Naive B cell (primary cell): ENCODE data around the gene KLK5. TPM values are rescaled to one million over a fixed set of nuclear protein-coding genes. Genes with fewer than 3 reads are reported as not detected.

ENCODE experiments used
- ATAC-seq, 2 donors: fragments of 150-1000 bp; cut with Tn5 transposase; 2 replicates each; pipeline ENCODE4 v1.10.0; 2021; ENCODE audit warnings: low read depth in 2 of 2, mild to moderate bottlenecking in 2 of 2, moderate library complexity in 2 of 2
- DNase-seq: peaks from one replicate; pipeline ENCODE4 v3.0.0; 2022
- H3K27ac Mint-ChIP-seq, 6 donors: one replicate each; pipeline ENCODE4 v1.8.0; 2020 to 2022; ENCODE audit warnings: mild to moderate bottlenecking in 6 of 6, mixed read lengths in 6 of 6, moderate library complexity in 5 of 6, inconsistent platforms in 2 of 6
- H3K27me3 Mint-ChIP-seq, 3 donors: one replicate each; pipeline ENCODE4 v1.8.0; 2021 to 2022; ENCODE audit warnings: mixed read lengths in 3 of 3, mild to moderate bottlenecking in 1 of 3
- H3K36me3 Mint-ChIP-seq, 2 donors: one replicate each; pipeline ENCODE4 v1.8.0; 2020 to 2022; ENCODE audit warnings: mixed read lengths in 2 of 2, inconsistent platforms in 1 of 2, mild to moderate bottlenecking in 1 of 2
- H3K4me1 Mint-ChIP-seq, 3 donors: one replicate each; pipeline ENCODE4 v1.8.0; 2020 to 2022; ENCODE audit warnings: mixed read lengths in 3 of 3, inconsistent platforms in 1 of 3, mild to moderate bottlenecking in 1 of 3, moderate library complexity in 1 of 3
- H3K4me3 Mint-ChIP-seq, 8 donors: one replicate each; pipeline ENCODE4 v1.8.0; 2020 to 2022; ENCODE audit warnings: mild to moderate bottlenecking in 8 of 8, mixed read lengths in 8 of 8, moderate library complexity in 8 of 8, inconsistent platforms in 2 of 8
- H3K9me3 Mint-ChIP-seq, 7 donors: one replicate each; pipeline ENCODE4 v1.8.0; 2020 to 2022; ENCODE audit warnings: mixed read lengths in 7 of 7, mild to moderate bottlenecking in 5 of 7, inconsistent platforms in 2 of 7, moderate library complexity in 1 of 7
- polyA plus RNA-seq, 6 donors: library from polyadenylated mRNA; unstranded; fragments of 300-500 nt; fragmentation: Illumina TruSeq; gene quantifications; one replicate each; pipeline ENCODE4 v1.2.3, GENCODE V29; 2021; ENCODE audit warnings: low read depth in 6 of 6

Gene KLK5
- polyA plus RNA-seq, 6 donors from 2014 or later = not detected

GRCh38 chr19:50963381-50963780 is 10.5 kb upstream of the KLK5 start:
- H3K36me3 Mint-ChIP-seq = peaks cover 0 to 52% of the 10 kb centered on the region in 2 donors
- peaks cover 0 to 4% (median 0%) of the 10 kb centered on the region in 3 donors for H3K4me1 Mint-ChIP-seq
- peaks cover 23 to 67% (median 47%) of the 10 kb centered on the region in 3 donors for H3K27me3 Mint-ChIP-seq
- peaks cover 12 to 39% (median 26%) of the 10 kb centered on the region in 7 donors for H3K9me3 Mint-ChIP-seq
- DNase-seq (no peak), ATAC-seq (no peak)
- H3K27ac Mint-ChIP-seq = peak overlapping the region in 1 of 6 donors; percentile 88
- H3K4me3 Mint-ChIP-seq = no peak overlapping the region

- DNase-seq (no peak), ATAC-seq (no peak)
- Mint-ChIP-seq H3K4me3 (no peak overlapping the region), H3K4me1 (peaks cover 0 to 4% (median 0%) of the 10 kb centered on the region in 3 donors), H3K9me3 (peaks cover 12 to 36% (median 26%) of the 10 kb centered on the region in 7 donors), H3K27me3 (peaks cover 27 to 65% (median 48%) of the 10 kb centered on the region in 3 donors), H3K27ac (peak overlapping the region in 1 of 6 donors; percentile 72), H3K36me3 (peaks cover 0 to 45% of the 10 kb centered on the region in 2 donors)
Observed at GRCh38 chr19:50962245-50962644, 9.4 kb upstream of the KLK5 start.

GRCh38 chr19:50959731-50960500 is 7.1 kb upstream of the KLK5 start:
- H3K4me3 Mint-ChIP-seq = no peak overlapping the region
- peaks cover 23 to 61% (median 38%) of the 10 kb centered on the region in 3 donors for H3K27me3 Mint-ChIP-seq
- DNase-seq = no peak
- no peak for ATAC-seq
- peaks cover 12 to 36% (median 24%) of the 10 kb centered on the region in 7 donors for H3K9me3 Mint-ChIP-seq
- peaks cover 0 to 4% (median 0%) of the 10 kb centered on the region in 3 donors for H3K4me1 Mint-ChIP-seq
- H3K36me3 Mint-ChIP-seq = peaks cover 0 to 40% of the 10 kb centered on the region in 2 donors
- H3K27ac Mint-ChIP-seq = no peak overlapping the region

- peaks cover 4 to 25% of the 10 kb centered on the region in 2 donors for H3K36me3 Mint-ChIP-seq
- H3K4me3 Mint-ChIP-seq = no peak overlapping the region
- H3K27ac Mint-ChIP-seq = no peak overlapping the region
- peaks cover 23 to 63% (median 39%) of the 10 kb centered on the region in 3 donors for H3K27me3 Mint-ChIP-seq
- DNase-seq (no peak), ATAC-seq (no peak)
- H3K4me1 Mint-ChIP-seq = peaks cover 0 to 9% (median 0%) of the 10 kb centered on the region in 3 donors
- H3K9me3 Mint-ChIP-seq = peaks cover 6 to 23% (median 14%) of the 10 kb centered on the region in 7 donors
Observed at GRCh38 chr19:50957587-50957986, 4.7 kb upstream of the KLK5 start.

- DNase-seq = no peak
- peaks cover 7 to 18% (median 9%) of the 10 kb centered on the region in 7 donors for H3K9me3 Mint-ChIP-seq
- H3K27ac Mint-ChIP-seq = no peak overlapping the region
- H3K4me1 Mint-ChIP-seq = peaks cover 0 to 4% (median 0%) of the 10 kb centered on the region in 3 donors
- H3K27me3 Mint-ChIP-seq = peaks cover 14 to 66% (median 43%) of the 10 kb centered on the region in 3 donors
- H3K36me3 Mint-ChIP-seq = peaks cover 9 to 16% of the 10 kb centered on the region in 2 donors
- peak overlapping the region in 1 of 8 donors; percentile 65 for H3K4me3 Mint-ChIP-seq
- no peak for ATAC-seq
Observed at GRCh38 chr19:50949861-50950260, 3.0 kb downstream of the KLK5 start.

GRCh38 chr19:50947123-50947522 is 5.7 kb downstream of the KLK5 start:
- DNase-seq = no peak
- H3K4me1 Mint-ChIP-seq = no peaks in the 10 kb centered on the region
- peaks cover 5 to 35% of the 10 kb centered on the region in 2 donors for H3K36me3 Mint-ChIP-seq
- H3K27me3 Mint-ChIP-seq = peaks cover 13 to 71% (median 45%) of the 10 kb centered on the region in 3 donors
- H3K4me3 Mint-ChIP-seq = no peak overlapping the region
- peaks cover 9 to 22% (median 12%) of the 10 kb centered on the region in 7 donors for H3K9me3 Mint-ChIP-seq
- no peak overlapping the region for H3K27ac Mint-ChIP-seq
- no peak for ATAC-seq

- DNase-seq = no peak
- Mint-ChIP-seq H3K36me3 (peaks cover 5 to 32% of the 10 kb centered on the region in 2 donors), H3K4me3 (no peak overlapping the region), H3K9me3 (peaks cover 5 to 21% (median 14%) of the 10 kb centered on the region in 7 donors), H3K27me3 (peaks cover 13 to 64% (median 43%) of the 10 kb centered on the region in 3 donors), H3K4me1 (no peaks in the 10 kb centered on the region), H3K27ac (no peak overlapping the region)
- ATAC-seq = no peak
Observed at GRCh38 chr19:50944795-50945194, 8.0 kb downstream of the KLK5 start.

- H3K9me3 Mint-ChIP-seq = peaks cover 10 to 29% (median 17%) of the 10 kb centered on the region in 7 donors
- H3K4me1 Mint-ChIP-seq = no peaks in the 10 kb centered on the region
- peaks cover 13 to 49% (median 41%) of the 10 kb centered on the region in 3 donors for H3K27me3 Mint-ChIP-seq
- DNase-seq (no peak), ATAC-seq (no peak)
- peak overlapping the region in 1 of 6 donors; percentile 80 for H3K27ac Mint-ChIP-seq
- H3K36me3 Mint-ChIP-seq = peaks cover 5 to 25% of the 10 kb centered on the region in 2 donors
- no peak overlapping the region for H3K4me3 Mint-ChIP-seq
Observed at GRCh38 chr19:50943074-50943828, 9.6 kb downstream of the KLK5 start.

GRCh38 chr19:50939596-50939995 is 13.2 kb downstream of the KLK5 start:
- DNase-seq (no peak), ATAC-seq (no peak)
- Mint-ChIP-seq H3K36me3 (peaks cover 0 to 22% of the 10 kb centered on the region in 2 donors), H3K4me1 (no peaks in the 10 kb centered on the region), H3K4me3 (no peak overlapping the region), H3K27me3 (peaks cover 17 to 49% (median 41%) of the 10 kb centered on the region in 3 donors), H3K27ac (no peak overlapping the region), H3K9me3 (peaks cover 5 to 21% (median 12%) of the 10 kb centered on the region in 7 donors)

GRCh38 chr19:50933640-50934039 is 19.2 kb downstream of the KLK5 start:
- no peak overlapping the region for H3K27ac Mint-ChIP-seq
- H3K36me3 Mint-ChIP-seq = no peaks in the 10 kb centered on the region
- H3K4me3 Mint-ChIP-seq = no peak overlapping the region
- peaks cover 0 to 9% (median 0%) of the 10 kb centered on the region in 3 donors for H3K4me1 Mint-ChIP-seq
- ATAC-seq (no peak), DNase-seq (no peak)
- H3K9me3 Mint-ChIP-seq = no peaks in the 10 kb centered on the region
- H3K27me3 Mint-ChIP-seq = peaks cover 26 to 57% (median 43%) of the 10 kb centered on the region in 3 donors

GRCh38 chr19:50932690-50933083 is 20.2 kb downstream of the KLK5 start:
- ATAC-seq (no peak), DNase-seq (no peak)
- Mint-ChIP-seq H3K36me3 (no peaks in the 10 kb centered on the region), H3K27me3 (peaks cover 33 to 62% (median 53%) of the 10 kb centered on the region in 3 donors), H3K27ac (no peak overlapping the region), H3K9me3 (peaks cover 0 to 2% (median 0%) of the 10 kb centered on the region in 7 donors), H3K4me1 (peaks cover 0 to 9% (median 0%) of the 10 kb centered on the region in 3 donors), H3K4me3 (no peak overlapping the region)

- Mint-ChIP-seq H3K27ac (peak overlapping the region in 1 of 6 donors; percentile 32), H3K9me3 (peaks cover 0 to 2% (median 0%) of the 10 kb centered on the region in 7 donors), H3K4me3 (no peak overlapping the region), H3K36me3 (no peaks in the 10 kb centered on the region), H3K4me1 (peaks cover 0 to 9% (median 0%) of the 10 kb centered on the region in 3 donors), H3K27me3 (peaks cover 38 to 62% (median 58%) of the 10 kb centered on the region in 3 donors)
- DNase-seq (no peak), ATAC-seq (no peak)
Observed at GRCh38 chr19:50932018-50932689, 20.7 kb downstream of the KLK5 start.

GRCh38 chr19:50931023-50931422 is 21.8 kb downstream of the KLK5 start:
- peaks cover 36 to 67% (median 52%) of the 10 kb centered on the region in 3 donors for H3K27me3 Mint-ChIP-seq
- no peak for ATAC-seq
- no peak for DNase-seq
- H3K36me3 Mint-ChIP-seq = no peaks in the 10 kb centered on the region
- no peak overlapping the region for H3K4me3 Mint-ChIP-seq
- H3K9me3 Mint-ChIP-seq = peaks cover 0 to 2% (median 0%) of the 10 kb centered on the region in 7 donors
- H3K27ac Mint-ChIP-seq = peak overlapping the region in 2 of 6 donors; percentile 18 to 30
- H3K4me1 Mint-ChIP-seq = peaks cover 0 to 9% (median 0%) of the 10 kb centered on the region in 3 donors
